ENCODE results near the gene APOLD1.

- TF ChIP-seq POLR2A (IDR thresholded peaks at IDR 0.05; ENCODE audit: extremely low read depth, insufficient read length): no peak
- peak; percentile 46 for TF ChIP-seq CTCF (IDR thresholded peaks at IDR 0.05; ENCODE audit: low read depth, low read length)
- no peak for TF ChIP-seq MAX (IDR thresholded peaks at IDR 0.05; ENCODE audit: low read depth, low read length)
Observed at GRCh38 chr12:12837025-12837812, 51.8 kb downstream of the APOLD1 start.

Measured in NB4 (cell line).